GM21360 (cell line): ENCODE data around the gene SPHK2.

Experiments used
- ATAC-seq: cut with Tn5 transposase; IDR thresholded peaks from one replicate; pipeline ENCODE4 v1.9.1; 2021; ENCODE audit warnings: mild to moderate bottlenecking, moderate library complexity; ENCODE audit not compliant: unreplicated experiment

The SPHK2 gene

GRCh38 chr19:48603850-48604249 lies 15.5 kb upstream of the SPHK2 start:
- ATAC-seq, result no peak

- no peak for ATAC-seq
These were observed 12.6 kb upstream of the SPHK2 start, which contains the start of gene SPACA4 for GRCh38 chr19:48606463-48607358. Gene SPACA4 (plus strand): TSS chr19:48606742. CDS start chr19:48606979, 237 bp downstream.

- no peak for ATAC-seq
These were observed 11.9 kb upstream of the SPHK2 start for GRCh38 chr19:48607359-48607755.

GRCh38 chr19:48608798-48609263 lies 10.5 kb upstream of the SPHK2 start:
- no peak for ATAC-seq

GRCh38 chr19:48609571-48610108 lies 9.7 kb upstream of the SPHK2 start:
- no peak for ATAC-seq

GRCh38 chr19:48611872-48612271 lies 7.4 kb upstream of the SPHK2 start:
- ATAC-seq, result no peak

- no peak for ATAC-seq
These were observed 6.1 kb upstream of the SPHK2 start for GRCh38 chr19:48613024-48613851.

GRCh38 chr19:48613852-48614435 lies 5.4 kb upstream of the SPHK2 start:
- no peak for ATAC-seq

- no peak for ATAC-seq
These were observed 4.7 kb upstream of the SPHK2 start, which contains the start of gene FAM83E for GRCh38 chr19:48614436-48615230. Gene FAM83E (minus strand): TSS chr19:48615076. CDS start chr19:48613372, 1,704 bp downstream.

GRCh38 chr19:48615231-48616040 lies 3.9 kb upstream of the SPHK2 start:
- ATAC-seq, result no peak

GRCh38 chr19:48616041-48616436 lies 3.3 kb upstream of the SPHK2 start:
- ATAC-seq, result no peak

GRCh38 chr19:48616491-48617056 lies 2.7 kb upstream of the SPHK2 start:
- no peak for ATAC-seq

GRCh38 chr19:48617146-48617937 lies 2.0 kb upstream of the SPHK2 start:
- no peak for ATAC-seq

- no peak for ATAC-seq
These were observed 909 bp upstream of the SPHK2 start for GRCh38 chr19:48618278-48618915.

- ATAC-seq, result peak; percentile 3
These were observed 633 bp downstream of the SPHK2 start for GRCh38 chr19:48619692-48620585.

- ATAC-seq, result no peak
These were observed 4.3 kb downstream of the SPHK2 start for GRCh38 chr19:48623556-48624066.
